HL-60 (cell line): ENCODE data around the gene KRTAP4-12.

Experiments used
- CTCF ChIP-seq: IDR thresholded peaks from one replicate; pipeline ENCODE4 v1.5.1; 2011; ENCODE audit warnings: low read length, control low read depth, inconsistent platforms; ENCODE audit not compliant: insufficient read depth
- GABPA ChIP-seq: IDR thresholded peaks from 2 replicates; pipeline ENCODE4 v1.6.1; 2012; ENCODE audit warnings: low read depth
- POLR2AphosphoS5 ChIP-seq: IDR thresholded peaks from 2 replicates; pipeline ENCODE4 v1.6.1; 2012; ENCODE audit warnings: low read depth
- REST ChIP-seq: IDR thresholded peaks from 2 replicates; pipeline ENCODE4 v1.6.1; 2012; ENCODE audit warnings: low read depth; ENCODE audit not compliant: insufficient replicate concordance

GRCh38 chr17:41076788-41077187 is 47.2 kb downstream of the KRTAP4-12 start:
- TF ChIP-seq REST (no peak), POLR2AphosphoS5 (no peak), CTCF (no peak), GABPA (no peak)
